ENCODE measurements around the gene CAMKMT.

Gene CAMKMT

GRCh38 chr2:44663471-44664073, 301.8 kb downstream of the CAMKMT start:
- no peak for DNase-seq

GRCh38 chr2:44668336-44668735, 306.6 kb downstream of the CAMKMT start:
- peak; percentile 27 for DNase-seq

GRCh38 chr2:44671276-44671675, 309.5 kb downstream of the CAMKMT start:
- no peak for DNase-seq

GRCh38 chr2:44671916-44672315, 310.2 kb downstream of the CAMKMT start:
- no peak for DNase-seq

- DNase-seq = no peak
These were observed 310.7 kb downstream of the CAMKMT start for GRCh38 chr2:44672431-44672830.

GRCh38 chr2:44674473-44675284, 312.9 kb downstream of the CAMKMT start:
- DNase-seq = no peak

- DNase-seq = no peak
These were observed 314.6 kb downstream of the CAMKMT start for GRCh38 chr2:44676379-44676778.

- no peak for DNase-seq
These were observed 317.8 kb downstream of the CAMKMT start for GRCh38 chr2:44679584-44679983.

GRCh38 chr2:44679990-44680389, 318.2 kb downstream of the CAMKMT start:
- no peak for DNase-seq

- no peak for DNase-seq
These were observed 318.8 kb downstream of the CAMKMT start for GRCh38 chr2:44680424-44680971.

GRCh38 chr2:44680983-44681531, 319.3 kb downstream of the CAMKMT start:
- DNase-seq = no peak

- no peak for DNase-seq
These were observed 320.7 kb downstream of the CAMKMT start for GRCh38 chr2:44682459-44682858.

GRCh38 chr2:44684559-44684958, 322.8 kb downstream of the CAMKMT start:
- no peak for DNase-seq

GRCh38 chr2:44686561-44686960, 324.8 kb downstream of the CAMKMT start:
- no peak for DNase-seq

GRCh38 chr2:44687686-44688455, 326.1 kb downstream of the CAMKMT start:
- no peak for DNase-seq

- no peak for DNase-seq
These were observed 326.8 kb downstream of the CAMKMT start for GRCh38 chr2:44688456-44689124.

GRCh38 chr2:44689516-44689915, 327.8 kb downstream of the CAMKMT start:
- no peak for DNase-seq

- DNase-seq = no peak
These were observed 329.5 kb downstream of the CAMKMT start for GRCh38 chr2:44691174-44691785.

- DNase-seq = no peak
These were observed 331.1 kb downstream of the CAMKMT start for GRCh38 chr2:44692821-44693220.

GRCh38 chr2:44700824-44701223, 339.1 kb downstream of the CAMKMT start:
- no peak for DNase-seq

- no peak for DNase-seq
These were observed 343.6 kb downstream of the CAMKMT start for GRCh38 chr2:44705356-44705755.

- DNase-seq = no peak
These were observed 344.2 kb downstream of the CAMKMT start for GRCh38 chr2:44705876-44706480.

All from hematopoietic multipotent progenitor cell treated with erythropoietin and hydrocortisone succinate and interleukin-3 and kit ligand, for 6 days (in vitro differentiated cells).